ENCODE data around the gene RIMS4. TPM values are rescaled to one million over a fixed set of nuclear protein-coding genes. Genes with fewer than 3 reads are reported as not detected.

The RIMS4 gene
- total and polyA plus RNA-seq, 3 donors from 2014 or later: 29.7 to 72.1 (median 32.1) TPM

- WGBS, 2 donors: 37 to 56% methylated on average over 7 of the region's 7 CpGs
- Histone ChIP-seq H3K27ac (peak overlapping the region in 1 of 2 donors; percentile 54), H3K4me3 (no peak overlapping the region), H3K4me1 (peaks cover 52% of the 10 kb centered on the region), H3K27me3 (no peaks in the 10 kb centered on the region), H3K9me3 (no peaks in the 10 kb centered on the region), H3K36me3 (ENCODE audit: low read depth, missing control alignments) (no peaks in the 10 kb centered on the region)
- DNase-seq: no peak
- intact Hi-C loops (cut with DNase I; ENCODE audit: low total_unique reads): no loop called here
- TF ChIP-seq CTCF (IDR thresholded peaks at IDR 0.05): no peak
- no peak for TF ChIP-seq POLR2A (IDR thresholded peaks at IDR 0.05)
Measured at GRCh38 chr20:44807051-44807683, 3.2 kb downstream of the RIMS4 start.

- TF ChIP-seq CTCF (IDR thresholded peaks at IDR 0.05): no peak
- no peak for TF ChIP-seq POLR2A (IDR thresholded peaks at IDR 0.05)
- no peaks in the 10 kb centered on the region for H3K36me3 ChIP-seq (ENCODE audit: low read depth, missing control alignments)
- H3K27ac ChIP-seq: peak overlapping the region; percentile 45 to 54
- 22 to 29% methylated on average over 9 of the region's 9 CpGs for WGBS, 2 donors
- intact Hi-C loops (cut with DNase I; ENCODE audit: low total_unique reads): no loop called here
- H3K27me3 ChIP-seq: no peaks in the 10 kb centered on the region
- no peak overlapping the region for H3K4me3 ChIP-seq
- peak; percentile 89 for DNase-seq
- H3K4me1 ChIP-seq: peaks cover 51% of the 10 kb centered on the region
- H3K9me3 ChIP-seq: no peaks in the 10 kb centered on the region
Measured at GRCh38 chr20:44805979-44806620, 4.2 kb downstream of the RIMS4 start.

GRCh38 chr20:44805335-44805978 is 4.9 kb downstream of the RIMS4 start:
- no peak for DNase-seq
- Histone ChIP-seq H3K36me3 (ENCODE audit: low read depth, missing control alignments) (no peaks in the 10 kb centered on the region), H3K9me3 (no peaks in the 10 kb centered on the region), H3K27me3 (no peaks in the 10 kb centered on the region), H3K27ac (peak overlapping the region; percentile 34 to 45), H3K4me1 (peaks cover 47% of the 10 kb centered on the region), H3K4me3 (no peak overlapping the region)
- intact Hi-C loops (cut with DNase I; ENCODE audit: low total_unique reads): no loop called here
- TF ChIP-seq CTCF (IDR thresholded peaks at IDR 0.05) (no peak), POLR2A (IDR thresholded peaks at IDR 0.05) (no peak)
- WGBS, 2 donors: 35 to 37% methylated on average over 9 of the region's 9 CpGs

- H3K27me3 ChIP-seq: no peaks in the 10 kb centered on the region
- 25 to 56% methylated on average over 8 to 9 of the region's 9 CpGs for WGBS, 2 donors
Measured at GRCh38 chr20:44803383-44803941, 6.9 kb downstream of the RIMS4 start.

More at GRCh38 chr20:44803383-44803941, 6.9 kb downstream of the RIMS4 start:
- H3K9me3 ChIP-seq: no peaks in the 10 kb centered on the region
- DNase-seq: no peak
- H3K4me3 ChIP-seq: no peak overlapping the region
- no peak overlapping the region for H3K27ac ChIP-seq
- peaks cover 43% of the 10 kb centered on the region for H3K4me1 ChIP-seq
- TF ChIP-seq POLR2A (IDR thresholded peaks at IDR 0.05) (no peak), CTCF (IDR thresholded peaks at IDR 0.05) (no peak)
- no peaks in the 10 kb centered on the region for H3K36me3 ChIP-seq (ENCODE audit: low read depth, missing control alignments)
- intact Hi-C loops (cut with DNase I; ENCODE audit: low total_unique reads): no loop called here

Data from testis (tissue), 3 donors.